IMR-90 (cell line): Measurements from ENCODE around the gene ADAP1. TPM values are rescaled to one million over a fixed set of nuclear protein-coding genes. Genes with fewer than 3 reads are reported as not detected.

Experiments
- ATAC-seq: fragments of 200-7000 bp; cut with Tn5 transposase; 2 replicates; pipeline ENCODE4 v1.9.1; 2020; ENCODE audit warnings: low read depth, mild to moderate bottlenecking, moderate library complexity
- BruUV-seq: library from RNA; stranded (reverse); fragments of 400-500 nt; replicated peaks from 2 replicates; lab custom pipeline; 2021; lab: Mats Ljungman, UMichigan
- CTCF ChIA-PET: fragments of 300-600 bp; formaldehyde crosslinking; extraction: SDS; loops from one replicate; lab custom pipeline; 2021; ENCODE audit warnings: antibody characterized with exemption; lab: Yijun Ruan, JAX
- POLR2A ChIA-PET: fragments of 300-600 bp; sonication (Branson Sonifier 250); formaldehyde crosslinking; loops from one replicate; lab custom pipeline; 2022; ENCODE audit warnings: antibody characterized with exemption; ENCODE audit not compliant: unreplicated experiment; lab: Charles Lee
- DNase-seq: peaks from one replicate; pipeline ENCODE4 v3.0.0; 2013
- H2AFZ ChIP-seq: replicated peaks from 2 replicates; pipeline ENCODE3; 2013; ENCODE audit warnings: low read length, mild to moderate bottlenecking; ENCODE audit not compliant: poor library complexity
- H2AK5ac ChIP-seq: 2 replicates; pipeline ENCODE4 v1.6.1; 2013; ENCODE audit warnings: low read depth, low read length, inconsistent platforms
- H2AK9ac ChIP-seq: replicated peaks from 2 replicates; pipeline ENCODE3; 2013; ENCODE audit warnings: mild to moderate bottlenecking, low read depth, low read length, moderate library complexity; ENCODE audit not compliant: poor library complexity
- H2BK120ac ChIP-seq: 2 replicates; pipeline ENCODE4 v1.6.1; 2013; ENCODE audit warnings: low read depth, low read length, inconsistent platforms
- H2BK15ac ChIP-seq: 3 replicates; pipeline ENCODE4 v1.6.1; 2013; ENCODE audit warnings: low read depth, low read length, inconsistent platforms
- H2BK20ac ChIP-seq: 2 replicates; pipeline ENCODE4 v1.6.1; 2013; ENCODE audit warnings: low read depth, mild to moderate bottlenecking, inconsistent platforms, low read length, moderate library complexity
- H2BK5ac ChIP-seq: 2 replicates; pipeline ENCODE4 v1.6.1; 2013; ENCODE audit warnings: mild to moderate bottlenecking, low read depth, low read length, inconsistent platforms; ENCODE audit not compliant: poor library complexity, severe bottlenecking
- H3K14ac ChIP-seq: replicated peaks from 2 replicates; pipeline ENCODE4 v1.6.1; 2013; ENCODE audit warnings: low read depth, low read length, inconsistent platforms
- H3K18ac ChIP-seq: 2 replicates; pipeline ENCODE4 v1.6.1; 2013; ENCODE audit warnings: low read depth, low read length, control low read depth
- H3K23ac ChIP-seq: 2 replicates; pipeline ENCODE4 v1.6.1; 2013; ENCODE audit warnings: low read depth, low read length, inconsistent platforms
- H3K27ac ChIP-seq: 2 replicates; pipeline ENCODE4 v1.5.1; 2013; ENCODE audit warnings: mild to moderate bottlenecking, control low read depth, low read length; ENCODE audit not compliant: insufficient read depth
- H3K27me3 ChIP-seq: 2 replicates; pipeline ENCODE4 v1.6.1; 2013; ENCODE audit warnings: low read length; ENCODE audit not compliant: control insufficient read depth, insufficient read depth
- H3K36me3 ChIP-seq: 2 replicates; pipeline ENCODE4 v1.6.1; 2013; ENCODE audit warnings: low read length, mixed read lengths; ENCODE audit not compliant: control insufficient read depth, insufficient read depth
- H3K4ac ChIP-seq: 2 replicates; pipeline ENCODE4 v1.6.1; 2013; ENCODE audit warnings: low read depth, low read length, inconsistent platforms
- H3K4me1 ChIP-seq: 2 replicates; pipeline ENCODE4 v1.6.1; 2013; ENCODE audit warnings: low read length, mixed read lengths; ENCODE audit not compliant: control insufficient read depth, insufficient read depth
- H3K4me2 ChIP-seq: 2 replicates; pipeline ENCODE4 v1.6.1; 2013; ENCODE audit warnings: low read depth, mild to moderate bottlenecking, control low read depth, low read length, moderate library complexity
- H3K4me3 ChIP-seq: 2 replicates; pipeline ENCODE4 v1.5.1; 2013; ENCODE audit warnings: low read depth, mild to moderate bottlenecking, control low read depth, low read length, moderate library complexity; ENCODE audit not compliant: insufficient read depth
- H3K56ac ChIP-seq: 2 replicates; pipeline ENCODE4 v1.6.1; 2013; ENCODE audit warnings: low read length, inconsistent platforms; ENCODE audit not compliant: insufficient read depth; ENCODE audit errors: extremely low read depth
- H3K79me1 ChIP-seq, 2 experiments: 2 replicates each; pipeline ENCODE4 v1.6.1; 2013; ENCODE audit warnings: low read length in 2 of 2, inconsistent platforms in 1 of 2, low read depth in 1 of 2
- H3K9ac ChIP-seq: 2 replicates; pipeline ENCODE4 v1.6.1; 2013; ENCODE audit warnings: low read depth, low read length, control low read depth
- H3K9me1 ChIP-seq: 2 replicates; pipeline ENCODE4 v1.6.1; 2013; ENCODE audit warnings: low read length, inconsistent platforms; ENCODE audit not compliant: insufficient read depth
- H3K9me3 ChIP-seq: 2 replicates; pipeline ENCODE4 v1.6.1; 2013; ENCODE audit warnings: low read length; ENCODE audit not compliant: control insufficient read depth, insufficient read depth
- H4K20me1 ChIP-seq: 2 replicates; pipeline ENCODE4 v1.6.1; 2013; ENCODE audit warnings: low read length, inconsistent platforms; ENCODE audit not compliant: insufficient read depth
- H4K5ac ChIP-seq: 2 replicates; pipeline ENCODE4 v1.6.1; 2013; ENCODE audit warnings: mild to moderate bottlenecking, low read depth, low read length, control low read depth
- H4K8ac ChIP-seq, 2 experiments: 2 replicates each; pipeline ENCODE4 v1.6.1; 2013; ENCODE audit warnings: low read depth in 2 of 2, low read length in 2 of 2, control low read depth in 1 of 2, inconsistent platforms in 1 of 2
- H4K91ac ChIP-seq: 2 replicates; pipeline ENCODE4 v1.6.1; 2013; ENCODE audit warnings: low read depth, low read length, inconsistent platforms; ENCODE audit not compliant: insufficient read depth
- CHD1 ChIP-seq: IDR thresholded peaks from 2 replicates; pipeline ENCODE4 v1.6.1; 2012; ENCODE audit warnings: low read depth, low read length, improper control_type of control experiment
- FOS ChIP-seq: fragments of 150-350 bp; IDR thresholded peaks from 2 replicates; pipeline ENCODE4 v1.6.1; 2016; ENCODE audit warnings: low read depth, low read length
- POLR2A ChIP-seq: IDR thresholded peaks from 2 replicates; pipeline ENCODE4 v1.6.1; 2012; ENCODE audit warnings: mild to moderate bottlenecking, low read depth, low read length
- RAD21 ChIP-seq: IDR thresholded peaks from 2 replicates; pipeline ENCODE4 v1.6.1; 2012; ENCODE audit warnings: low read length, improper control_type of control experiment
- WGBS, 2 experiments: methylation state at CpG; one replicate each; pipeline versions ENCODE4 v1.1.5 to v1.1.7; 2013; ENCODE audit warnings: missing lambda C conversion rate in 2 of 2; ENCODE audit not compliant: insufficient read length in 1 of 2; ENCODE audit errors: extremely low coverage in 2 of 2; 5-methylcytosine and 5-hydroxymethylcytosine counted together
- dilution Hi-C: fragments of 300-500 bp; cut with HindIII; formaldehyde crosslinking; loops from one replicate; pipeline ENCODE4 v1.14.3; 2018; ENCODE audit warnings: low sequenced_read_pairs; ENCODE audit not compliant: unreplicated experiment
- in situ Hi-C: fragments of 300-500 bp; cut with MboI; formaldehyde crosslinking; loops from 3 replicates; pipeline ENCODE4 v1.14.3; 2019; ENCODE audit warnings: low sequenced_read_pairs, inconsistent platforms, mixed read lengths
- intact Hi-C: fragments of 100-400 bp; cut with micrococcal nuclease; formaldehyde crosslinking; loops from 2 replicates; pipeline ENCODE4 v1.10.0; 2022
- polyA plus RNA-seq, 3 experiments: library from polyadenylated mRNA; depleted of rRNA; stranded (reverse); fragments of >200 nt; gene quantifications; 2 replicates each; pipeline ENCODE4 v1.2.3, GENCODE V29; 2012; ENCODE audit warnings: low replicate concordance in 1 of 3
- total RNA-seq: library from RNA; depleted of rRNA; stranded (reverse); fragments of >200 nt; gene quantifications from 2 replicates; pipeline ENCODE4 v1.2.3, GENCODE V29; 2012

Gene ADAP1
- total and polyA plus RNA-seq, 2 of the 4 experiments (the other 2 are of a cell fraction): 1.4 to 2.0 TPM

DNA sequence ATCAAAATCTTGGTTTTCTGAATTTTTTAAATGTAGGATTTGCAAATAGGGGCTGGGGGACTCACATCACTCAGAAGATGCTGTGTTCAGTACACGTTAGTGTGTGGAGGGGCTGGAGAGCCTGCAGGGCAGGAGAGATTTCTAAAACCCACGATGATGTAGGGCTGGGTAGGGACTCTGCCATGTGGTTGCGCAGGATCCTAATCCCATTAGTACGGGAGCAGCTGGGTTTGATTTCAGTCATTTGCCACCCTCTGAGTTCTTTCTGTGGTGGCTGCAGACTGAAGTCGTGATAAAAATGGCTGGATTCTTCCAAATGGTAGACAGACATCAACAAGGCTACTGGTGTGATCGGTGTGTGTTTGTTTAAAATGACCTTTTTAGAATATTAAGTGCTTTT lies 92.3 kb downstream of the ADAP1 start:
- Histone ChIP-seq H4K20me1 (peaks cover 2% of the 10 kb centered on the region), H3K23ac (no peak overlapping the region), H3K36me3 (peaks cover 63% of the 10 kb centered on the region), H2AFZ (no peak overlapping the region), H2AK5ac (no peak overlapping the region), H3K18ac (no peak overlapping the region), H3K4me2 (no peak overlapping the region), H2BK5ac (no peak overlapping the region), H3K4me1 (peaks cover 2% of the 10 kb centered on the region), H3K4me3 (no peak overlapping the region), H3K9me1 (peaks cover 5% of the 10 kb centered on the region; the same call in 1 of the 2 replicates), H3K4ac (no peak overlapping the region), H2AK9ac (no peak overlapping the region), H2BK120ac (no peak overlapping the region), H3K79me1 (peaks cover 5 to 22% of the 10 kb centered on the region in 2 experiments; a peak in 3 of 4 replicates), H3K56ac (no peak overlapping the region), H4K8ac (no peak overlapping the region), H2BK15ac (no peak overlapping the region), H3K14ac (no peak overlapping the region), H3K27me3 (no peaks in the 10 kb centered on the region), H3K9me3 (no peaks in the 10 kb centered on the region), H4K91ac (no peak overlapping the region), H2BK20ac (no peak overlapping the region), H4K5ac (no peak overlapping the region), H3K27ac (no peak overlapping the region), H3K9ac (no peak overlapping the region)
- DNase-seq (no peak), ATAC-seq (no peak)
- dilution Hi-C loops (no loop called here), intact Hi-C loops (no loop called here), in situ Hi-C loops (no loop called here)
- TF ChIP-seq FOS (no peak), CHD1 (no peak), RAD21 (no peak), POLR2A (no peak)
- ChIA-PET CTCF (interaction anchor here (0.7 kb wide), 1 partner anchor 11 kb away, joined by 4 read pairs; no protein-coding TSS in a partner anchor), POLR2A (no interaction called here)
- BruUV-seq: no TSS peak
- WGBS, 2 experiments: 96% methylated on average over 4 of the region's 6 CpGs; no CpG with 5 or more reads in 1 of the 2 experiments
